NCI-H2227 (cell line): ENCODE results near the gene DHRS1.

Experiments
- DNase-seq: peaks from one replicate; lab custom pipeline; 2025; ENCODE audit not compliant: unreplicated experiment; lab: John Stamatoyannopoulos, UW

DHRS1 gene

DNA sequence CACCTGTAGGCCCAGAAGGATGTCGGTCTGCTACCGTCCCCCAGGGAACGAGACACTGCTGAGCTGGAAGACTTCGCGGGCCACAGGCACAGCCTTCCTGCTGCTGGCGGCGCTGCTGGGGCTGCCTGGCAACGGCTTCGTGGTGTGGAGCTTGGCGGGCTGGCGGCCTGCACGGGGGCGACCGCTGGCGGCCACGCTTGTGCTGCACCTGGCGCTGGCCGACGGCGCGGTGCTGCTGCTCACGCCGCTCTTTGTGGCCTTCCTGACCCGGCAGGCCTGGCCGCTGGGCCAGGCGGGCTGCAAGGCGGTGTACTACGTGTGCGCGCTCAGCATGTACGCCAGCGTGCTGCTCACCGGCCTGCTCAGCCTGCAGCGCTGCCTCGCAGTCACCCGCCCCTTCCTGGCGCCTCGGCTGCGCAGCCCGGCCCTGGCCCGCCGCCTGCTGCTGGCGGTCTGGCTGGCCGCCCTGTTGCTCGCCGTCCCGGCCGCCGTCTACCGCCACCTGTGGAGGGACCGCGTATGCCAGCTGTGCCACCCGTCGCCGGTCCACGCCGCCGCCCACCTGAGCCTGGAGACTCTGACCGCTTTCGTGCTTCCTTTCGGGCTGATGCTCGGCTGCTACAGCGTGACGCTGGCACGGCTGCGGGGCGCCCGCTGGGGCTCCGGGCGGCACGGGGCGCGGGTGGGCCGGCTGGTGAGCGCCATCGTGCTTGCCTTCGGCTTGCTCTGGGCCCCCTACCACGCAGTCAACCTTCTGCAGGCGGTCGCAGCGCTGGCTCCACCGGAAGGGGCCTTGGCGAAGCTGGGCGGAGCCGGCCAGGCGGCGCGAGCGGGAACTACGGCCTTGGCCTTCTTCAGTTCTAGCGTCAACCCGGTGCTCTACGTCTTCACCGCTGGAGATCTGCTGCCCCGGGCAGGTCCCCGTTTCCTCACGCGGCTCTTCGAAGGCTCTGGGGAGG, 11.3 kb upstream of the DHRS1 start, which contains the start of gene LTB4R:
Gene LTB4R, plus strand, starts transcription at position 857 of the 959 bp plus-strand sequence. CDS start 4,150 bp downstream, outside the sequence.
- no peak for DNase-seq

- DNase-seq = no peak
Observed at GRCh38 chr14:24310265-24310645, 10.7 kb upstream of the DHRS1 start.

DNA sequence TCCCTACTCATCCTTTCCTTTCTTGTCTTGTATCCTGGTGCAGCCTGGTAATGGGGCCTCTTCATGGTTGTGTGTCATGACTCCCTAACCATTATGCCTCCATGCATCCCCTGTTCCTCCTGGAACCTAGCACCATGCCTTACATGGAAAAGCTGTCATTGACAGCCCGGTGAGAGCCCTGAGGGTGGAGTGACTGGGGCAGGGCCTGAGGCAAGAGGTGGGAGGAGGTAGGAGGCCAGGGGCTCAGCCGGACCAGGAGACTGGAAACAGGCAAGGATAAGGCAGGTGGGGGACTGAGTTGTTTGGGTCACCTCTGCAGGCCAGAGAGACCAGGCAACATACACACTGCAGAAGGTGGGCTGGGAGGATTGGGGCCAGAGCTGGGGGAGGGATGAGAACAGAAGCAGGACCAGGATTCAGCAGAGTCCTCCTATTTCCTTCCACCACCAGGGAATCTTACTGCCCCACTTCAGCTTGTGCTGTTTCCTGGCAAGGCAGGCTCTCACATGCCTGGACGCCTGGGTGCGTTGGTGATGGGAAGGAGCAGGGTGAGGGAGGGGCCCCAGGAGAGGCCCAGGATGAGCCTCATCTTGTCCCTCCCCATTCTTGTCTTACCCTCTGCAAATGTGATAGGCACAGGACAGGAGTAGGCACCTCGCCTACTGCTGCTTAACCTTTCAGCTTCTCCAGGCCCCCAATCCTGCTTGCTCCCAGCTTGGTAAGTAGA, 10.1 kb upstream of the DHRS1 start, which contains the start of gene LTB4R2:
Gene LTB4R2, plus strand, starts transcription at position 603 of the 727 bp plus-strand sequence. CDS start 525 bp downstream, outside the sequence.
- DNase-seq = no peak

- DNase-seq = no peak
Observed at GRCh38 chr14:24308342-24309124, 9.0 kb upstream of the DHRS1 start.

DNA sequence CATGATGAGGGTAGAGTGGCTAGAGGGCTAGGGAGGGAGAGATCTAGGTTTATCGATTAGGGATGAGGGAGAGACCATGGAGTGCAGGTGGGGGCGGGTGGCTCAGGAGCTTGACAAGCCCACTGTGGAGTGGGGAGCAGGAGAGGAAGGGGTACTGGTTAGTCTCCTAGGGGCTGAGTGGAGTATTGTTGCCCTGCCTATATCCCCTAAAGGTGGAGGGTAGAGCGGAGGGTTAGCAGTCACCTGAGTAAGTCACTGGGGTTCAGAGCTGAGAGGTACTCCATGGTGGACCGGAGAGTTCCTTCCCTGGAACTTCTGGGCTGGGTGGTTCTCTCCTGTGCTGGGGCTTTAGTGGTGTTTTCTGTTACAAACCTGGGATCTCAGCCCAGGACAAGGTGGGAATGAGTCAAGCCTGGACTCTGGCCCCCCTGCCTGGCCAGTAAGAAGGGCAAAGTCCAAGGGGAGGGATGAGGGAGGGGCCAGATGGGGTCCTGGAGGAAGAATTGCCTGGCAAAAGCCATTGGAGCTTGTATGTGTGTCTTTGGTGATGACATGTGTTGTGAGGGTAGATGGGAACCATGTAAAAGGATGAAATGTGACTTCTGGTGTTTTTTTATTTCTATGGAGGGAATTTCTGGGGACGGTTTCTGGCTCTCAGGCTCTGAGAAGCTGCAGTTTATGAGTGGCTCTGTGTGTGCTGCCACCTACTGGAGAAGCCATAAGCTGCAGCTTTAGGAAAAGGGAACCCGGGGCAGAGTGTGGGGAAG, 8.2 kb upstream of the DHRS1 start, which contains the start of gene CIDEB:
Gene CIDEB, minus strand, starts transcription at position 403 of the 767 bp plus-strand sequence. Its CDS starts 119 bp downstream, at position 284.
- peak; percentile 65 for DNase-seq

GRCh38 chr14:24307156-24307574, 7.6 kb upstream of the DHRS1 start:
- no peak for DNase-seq

DNA sequence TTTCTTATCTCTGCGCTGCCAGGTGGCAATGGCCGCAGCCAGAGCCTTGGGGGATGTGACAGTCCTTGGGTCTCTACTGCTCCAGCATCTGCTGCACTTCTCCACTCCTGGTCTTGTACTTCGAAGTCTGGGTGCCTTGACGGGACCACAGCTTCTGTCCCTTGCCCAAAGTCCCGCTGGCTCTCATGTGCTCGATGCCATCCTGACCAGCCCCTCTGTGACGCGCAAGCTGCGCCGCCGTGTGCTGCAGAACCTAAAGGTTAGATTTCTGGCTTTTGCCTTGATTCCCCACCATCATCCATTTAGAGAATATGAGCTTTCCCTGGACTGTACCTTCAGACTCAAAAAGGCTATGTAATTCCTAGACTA, 4.4 kb upstream of the DHRS1 start:
- no peak for DNase-seq

DNA sequence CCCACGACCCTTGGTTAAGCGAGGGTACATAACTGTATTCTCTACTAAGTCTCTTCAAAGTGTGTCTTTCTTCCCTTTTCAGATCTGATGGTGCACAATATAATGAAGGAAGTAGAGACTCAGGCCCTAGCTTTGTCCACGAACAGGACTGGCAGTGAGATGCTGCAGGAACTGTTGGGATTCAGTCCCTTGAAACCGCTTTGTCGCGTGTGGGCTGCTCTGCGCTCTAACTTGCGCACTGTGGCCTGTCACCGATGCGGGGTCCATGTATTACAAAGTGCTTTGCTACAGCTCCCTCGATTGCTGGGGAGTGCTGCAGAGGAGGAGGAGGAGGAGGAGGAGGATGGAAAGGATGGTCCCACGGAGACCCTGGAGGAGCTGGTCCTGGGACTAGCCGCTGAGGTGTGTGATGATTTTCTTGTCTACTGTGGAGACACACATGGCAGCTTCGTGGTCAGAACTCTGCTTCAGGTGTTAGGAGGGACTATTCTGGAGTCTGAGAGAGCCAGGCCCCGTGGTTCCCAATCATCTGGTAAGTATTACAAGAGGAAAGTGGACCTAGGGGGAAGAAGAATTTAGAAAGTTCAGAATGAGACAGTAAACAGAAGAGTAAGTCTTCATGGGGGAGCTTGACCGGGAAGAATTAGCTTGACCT, 873 bp upstream of the DHRS1 start:
- DNase-seq = no peak

GRCh38 chr14:24298892-24299254, 707 bp downstream of the DHRS1 start:
- DNase-seq = peak; percentile 25

DNA sequence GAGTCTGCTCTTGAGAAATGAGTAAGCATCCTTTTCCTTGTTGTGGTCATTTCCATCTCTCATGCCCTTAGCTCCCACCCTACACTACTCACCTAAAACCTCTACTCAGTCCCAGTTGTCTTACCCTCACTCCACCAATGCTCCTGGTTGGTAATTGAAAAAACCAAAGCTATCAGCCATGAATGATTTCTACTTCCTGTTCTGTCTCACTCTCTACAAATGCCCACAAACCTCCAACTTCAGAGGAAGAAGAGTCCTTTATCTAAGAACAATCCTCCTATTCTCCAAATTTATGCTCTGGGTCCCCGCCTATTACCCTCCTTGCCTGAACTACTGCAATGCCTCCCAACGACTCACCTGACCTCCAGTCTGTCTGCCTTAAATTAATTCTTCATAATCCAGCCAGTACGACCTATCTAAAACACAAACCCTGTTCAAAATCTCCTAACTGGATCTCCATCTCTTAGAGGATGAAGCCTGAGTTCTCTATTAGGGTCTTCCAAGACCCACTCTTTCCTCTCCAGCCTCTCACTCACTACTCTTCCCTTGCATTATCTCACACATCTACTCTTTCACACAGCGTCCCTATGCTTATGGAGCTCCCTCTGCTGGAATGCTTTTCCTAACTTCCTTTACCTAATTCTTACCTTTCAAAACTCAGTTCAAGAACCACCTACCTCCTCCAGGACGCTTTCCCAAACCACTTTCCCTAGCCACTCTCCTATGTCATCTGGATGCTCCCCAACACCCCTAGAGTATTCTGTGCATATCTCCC, 2.2 kb downstream of the DHRS1 start:
- DNase-seq = peak; percentile 52

- peak; percentile 71 for DNase-seq
Observed at GRCh38 chr14:24296341-24297157, 3.0 kb downstream of the DHRS1 start.

DNA sequence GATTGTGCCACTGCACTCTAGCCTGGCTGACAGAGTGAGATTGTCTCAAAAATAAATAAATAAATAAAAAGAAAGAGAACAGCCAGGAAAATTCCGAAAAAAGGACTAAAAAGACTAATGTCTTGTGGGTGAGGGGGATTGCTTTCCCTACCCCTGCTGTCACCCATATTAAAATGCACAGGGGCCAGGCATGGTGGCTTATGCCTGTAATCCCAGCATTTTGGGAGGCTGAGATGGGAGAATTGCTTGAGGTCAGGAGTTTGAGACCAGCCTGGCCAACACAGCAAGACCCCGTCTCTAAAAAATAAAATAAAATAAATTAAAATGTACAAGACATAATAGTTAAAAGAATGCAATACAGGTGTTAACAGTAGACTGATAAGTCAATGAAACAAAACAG, 6.1 kb downstream of the DHRS1 start:
- DNase-seq = no peak

GRCh38 chr14:24292118-24292807, 7.3 kb downstream of the DHRS1 start:
- no peak for DNase-seq

- DNase-seq = no peak
Observed at GRCh38 chr14:24291446-24292117, 8.0 kb downstream of the DHRS1 start.

DNA sequence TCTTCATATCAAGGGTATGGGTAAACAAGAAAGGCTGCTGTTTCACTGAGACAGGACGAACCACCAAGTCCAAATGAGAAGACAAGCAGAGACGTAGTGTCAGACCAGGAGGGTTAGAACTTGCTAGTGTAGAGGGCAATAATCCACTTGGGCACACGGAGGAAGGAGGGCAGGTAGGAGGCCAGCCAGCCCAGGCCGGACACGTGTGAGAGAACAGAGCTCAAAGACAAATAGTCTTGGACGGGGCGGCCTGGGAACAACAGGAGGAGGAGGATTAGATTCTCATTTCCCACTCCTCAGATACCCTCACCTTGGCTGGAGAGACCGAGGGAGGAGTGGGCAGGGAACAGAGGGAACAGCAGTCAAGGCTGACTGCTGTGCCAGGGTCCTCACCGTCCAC, 8.8 kb downstream of the DHRS1 start:
- no peak for DNase-seq

DNA sequence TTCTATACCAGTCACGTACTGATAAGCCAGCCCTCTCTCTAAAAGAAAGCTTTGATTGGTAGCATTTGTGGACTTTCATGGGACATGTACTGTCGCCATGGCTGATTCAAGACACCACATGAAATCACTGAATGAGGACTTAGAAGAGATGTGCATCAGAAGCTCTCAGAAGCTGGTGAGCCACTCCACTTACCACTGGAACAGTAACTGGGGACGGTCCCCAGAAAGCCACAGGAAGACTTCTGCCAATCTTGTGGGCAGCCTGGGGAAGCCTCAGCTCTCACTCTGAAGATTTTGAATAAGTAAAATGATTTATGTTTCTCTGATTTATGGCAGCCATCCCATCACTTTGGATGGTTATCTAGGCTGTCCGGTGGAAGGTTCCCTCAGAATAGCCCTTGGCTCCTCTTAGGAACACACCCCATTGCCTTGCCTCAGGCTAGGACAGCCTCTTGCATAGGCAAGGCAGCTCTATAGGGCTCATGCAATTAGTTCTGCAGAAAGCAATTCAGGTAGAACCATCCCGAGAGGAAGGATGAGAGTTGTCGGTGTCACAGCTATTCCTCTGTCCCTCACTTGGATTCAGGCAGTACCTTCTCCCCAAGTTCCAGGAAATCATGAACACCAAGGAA, 9.8 kb downstream of the DHRS1 start:
- DNase-seq = no peak

- no peak for DNase-seq
Observed at GRCh38 chr14:24286996-24287395, 12.6 kb downstream of the DHRS1 start.
